Measurements from ENCODE around the gene MC1R.
"Not testable (repeated sequence)": the region's sequence is repeated elsewhere in the genome, so short reads cannot be mapped to it uniquely, and the experiment has no call there.

MC1R gene

GRCh38 chr16:89913408-89914387 is 5.0 kb upstream of the MC1R start:
- DNase-seq (ENCODE audit: low read depth): no peak

GRCh38 chr16:89914642-89915285 is 3.9 kb upstream of the MC1R start:
- not testable (repeated sequence) for DNase-seq (ENCODE audit: low read depth)

GRCh38 chr16:89915303-89916232 is 3.1 kb upstream of the MC1R start:
- no peak for DNase-seq (ENCODE audit: low read depth)

- DNase-seq (ENCODE audit: low read depth): peak; percentile 43
These were observed 749 bp upstream of the MC1R start for GRCh38 chr16:89917773-89918452.

- DNase-seq (ENCODE audit: low read depth): no peak
These were observed 1.1 kb downstream of the MC1R start for GRCh38 chr16:89919535-89920406.

GRCh38 chr16:89920723-89921122 is 2.1 kb downstream of the MC1R start:
- DNase-seq (ENCODE audit: low read depth): no peak

- no peak for DNase-seq (ENCODE audit: low read depth)
These were observed 2.6 kb downstream of the MC1R start for GRCh38 chr16:89921131-89921701.

GRCh38 chr16:89921702-89922476 is 3.2 kb downstream of the MC1R start:
- no peak for DNase-seq (ENCODE audit: low read depth)

GRCh38 chr16:89922477-89922883 is 3.8 kb downstream of the MC1R start:
- no peak for DNase-seq (ENCODE audit: low read depth)

GRCh38 chr16:89922884-89923639 is 4.4 kb downstream of the MC1R start, which contains the start of gene TUBB3:
TSS of gene TUBB3 (plus strand) at chr16:89923342. CDS start at chr16:89923402, 60 bp downstream.
- DNase-seq (ENCODE audit: low read depth): no peak

GRCh38 chr16:89923640-89924296 is 5.1 kb downstream of the MC1R start:
- DNase-seq (ENCODE audit: low read depth): no peak

- no peak for DNase-seq (ENCODE audit: low read depth)
These were observed 5.7 kb downstream of the MC1R start for GRCh38 chr16:89924297-89924924.

GRCh38 chr16:89924925-89925307 is 6.3 kb downstream of the MC1R start:
- no peak for DNase-seq (ENCODE audit: low read depth)

- no peak for DNase-seq (ENCODE audit: low read depth)
These were observed 7.0 kb downstream of the MC1R start for GRCh38 chr16:89925596-89926079.

GRCh38 chr16:89931305-89931896 is 12.7 kb downstream of the MC1R start:
- no peak for DNase-seq (ENCODE audit: low read depth)

GRCh38 chr16:89931964-89932363 is 13.3 kb downstream of the MC1R start:
- no peak for DNase-seq (ENCODE audit: low read depth)

GRCh38 chr16:89934019-89934418 is 15.4 kb downstream of the MC1R start:
- not testable (repeated sequence) for DNase-seq (ENCODE audit: low read depth)

Measured in stimulated activated CD8-positive, alpha-beta memory T cell treated with anti-CD3 and anti-CD28 coated beads, Interleukin-15, amount 100 ng/mL, for 1 hour (primary cell).